Measurements from ENCODE around the gene USP43. TPM values are rescaled to one million over a fixed set of nuclear protein-coding genes. Genes with fewer than 3 reads are reported as not detected.

Gene USP43
- total and polyA plus RNA-seq, 2 experiments from 2014 or later: 0.08 TPM; not detected in 1

DNA sequence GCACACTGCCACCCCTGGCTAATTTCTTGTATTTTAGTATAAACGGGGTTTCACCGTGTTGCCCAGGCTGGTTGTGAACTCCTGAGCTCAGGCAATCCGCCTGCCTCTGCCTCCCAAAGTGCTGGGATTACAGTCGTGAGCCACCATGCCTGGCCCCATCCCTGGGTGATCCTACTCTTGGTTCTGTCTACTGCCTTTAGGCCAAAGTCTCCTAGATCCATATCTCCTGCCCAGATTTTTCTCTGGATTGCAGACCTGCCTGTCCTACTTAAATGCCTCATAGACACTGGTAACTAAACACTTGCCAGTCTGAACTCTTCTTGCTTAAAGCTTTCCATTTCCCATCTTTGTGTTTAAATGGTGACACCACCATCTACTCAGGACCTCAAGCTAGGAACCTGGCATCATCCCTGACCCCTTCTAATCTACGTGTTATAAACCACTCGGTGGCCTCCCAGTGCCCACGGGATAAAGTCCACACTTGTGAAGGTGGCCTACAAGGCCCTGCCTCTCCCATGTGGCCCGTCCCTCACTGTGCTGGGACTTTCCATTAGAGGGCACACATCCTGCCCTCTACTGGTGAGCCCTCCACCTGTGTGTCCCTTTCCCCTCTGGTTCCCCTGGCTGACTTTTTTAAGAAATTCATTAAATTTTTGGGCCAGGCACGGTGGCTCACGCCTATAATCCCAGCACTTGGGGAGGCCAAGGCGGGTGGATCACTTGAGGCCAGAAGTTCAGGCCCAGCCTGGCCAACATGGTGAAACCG lies 51.1 kb downstream of the USP43 start:
- no peaks in the 10 kb centered on the region for H3K36me3 ChIP-seq (ENCODE audit: low read depth)
- no peaks in the 10 kb centered on the region for H3K9me3 ChIP-seq (ENCODE audit: low read depth)
- TF ChIP-seq EZH2 (IDR thresholded peaks at IDR 0.05; ENCODE audit: insufficient read depth, poor library complexity, severe bottlenecking) (no peak), EZH2phosphoT487 (IDR thresholded peaks at IDR 0.05; ENCODE audit: insufficient read depth, low read depth) (no peak)
- no peaks in the 10 kb centered on the region for H3K4me1 ChIP-seq (ENCODE audit: insufficient read depth)
- no peaks in the 10 kb centered on the region for H3F3A ChIP-seq (ENCODE audit: insufficient read depth)
- DNase-seq: no peak
- no peak overlapping the region for H3K4me2 ChIP-seq (ENCODE audit: unreplicated experiment)
- no peak overlapping the region for H2AFZ ChIP-seq
- no peaks in the 10 kb centered on the region for H3K27me3 ChIP-seq (replicated peaks; ENCODE audit: insufficient read depth)
- WGBS, 2 experiments (ENCODE audit: low coverage in 1 of 2, low lambda C conversion rate in 2 of 2, missing lambda C conversion rate in 2 of 2): 65 to 68% methylated on average over 12 of the region's 12 CpGs
- in situ Hi-C loops (cut with MboI): no loop called here
- no peaks in the 10 kb centered on the region for H4K20me1 ChIP-seq (ENCODE audit: insufficient read depth)
- H3K9me2 ChIP-seq (ENCODE audit: insufficient read depth): no peaks in the 10 kb centered on the region
- H3K79me2 ChIP-seq (ENCODE audit: insufficient read depth): no peaks in the 10 kb centered on the region
- no peak overlapping the region for H3K9ac ChIP-seq
- H3K4me3 ChIP-seq: no peak overlapping the region
- H3K27ac ChIP-seq: no peak overlapping the region

DNA sequence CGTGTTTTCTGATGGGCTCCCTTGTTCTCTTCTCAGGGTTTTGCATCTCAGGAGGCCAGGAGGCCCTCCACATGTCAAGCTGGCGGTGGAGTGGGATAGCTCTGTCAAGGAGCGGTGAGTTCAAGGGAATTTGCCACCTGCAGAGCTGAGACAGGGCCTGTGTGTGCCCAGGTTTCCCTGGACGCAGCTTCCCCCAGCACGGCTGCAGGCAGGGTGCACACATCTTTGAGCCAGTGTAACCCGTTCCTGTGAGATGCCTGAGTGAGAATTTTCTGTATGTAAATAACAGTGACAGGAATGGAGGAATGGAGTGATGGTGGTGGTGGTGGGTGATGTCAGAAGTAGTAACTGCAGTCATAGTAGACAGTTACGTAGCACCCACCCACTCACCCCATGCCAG lies 54.8 kb downstream of the USP43 start:
- H3K9me3 ChIP-seq (ENCODE audit: low read depth): no peaks in the 10 kb centered on the region
- H3K9me2 ChIP-seq (ENCODE audit: insufficient read depth): no peaks in the 10 kb centered on the region
- H3K79me2 ChIP-seq (ENCODE audit: insufficient read depth): no peaks in the 10 kb centered on the region

DNA sequence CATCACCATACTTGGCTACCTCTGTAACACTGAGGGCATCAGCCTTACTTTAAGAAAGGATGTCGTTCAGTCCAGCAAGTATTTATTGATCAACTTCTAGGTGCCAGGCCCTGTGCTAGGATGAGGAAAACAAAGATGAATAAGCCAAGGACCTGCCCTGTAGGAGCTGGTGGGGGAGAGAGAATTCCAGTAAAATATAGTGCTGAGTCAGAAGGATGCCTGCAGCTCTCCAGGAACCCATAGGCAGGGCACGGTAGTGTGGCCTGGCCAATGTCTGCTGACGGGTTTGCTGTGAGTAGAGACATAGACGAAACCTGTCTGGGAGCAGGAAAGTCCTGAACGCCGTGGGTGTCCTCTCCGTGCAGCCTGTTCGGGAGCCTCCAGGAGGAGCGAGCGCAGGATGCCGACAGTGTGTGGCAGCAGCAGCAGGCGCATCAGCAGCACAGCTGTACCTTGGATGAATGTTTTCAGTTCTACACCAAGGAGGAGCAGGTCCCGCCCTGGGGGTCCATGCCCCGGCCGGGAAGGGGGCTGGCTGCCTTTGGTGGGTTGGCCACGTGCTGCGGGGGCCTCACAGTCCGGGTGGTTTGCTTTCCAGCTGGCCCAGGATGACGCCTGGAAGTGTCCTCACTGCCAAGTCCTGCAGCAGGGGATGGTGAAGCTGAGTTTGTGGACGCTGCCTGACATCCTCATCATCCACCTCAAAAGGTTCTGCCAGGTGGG lies 55.6 kb downstream of the USP43 start:
- Histone ChIP-seq H4K20me1 (ENCODE audit: insufficient read depth) (no peaks in the 10 kb centered on the region), H2AFZ (no peak overlapping the region), H3K9me2 (ENCODE audit: insufficient read depth) (no peaks in the 10 kb centered on the region), H3K4me2 (ENCODE audit: unreplicated experiment) (no peak overlapping the region), H3K27me3 (replicated peaks; ENCODE audit: insufficient read depth) (no peaks in the 10 kb centered on the region), H3F3A (ENCODE audit: insufficient read depth) (no peaks in the 10 kb centered on the region), H3K4me3 (no peak overlapping the region), H3K27ac (no peak overlapping the region), H3K9me3 (ENCODE audit: low read depth) (no peaks in the 10 kb centered on the region), H3K4me1 (ENCODE audit: insufficient read depth) (no peaks in the 10 kb centered on the region), H3K36me3 (ENCODE audit: low read depth) (no peaks in the 10 kb centered on the region), H3K9ac (no peak overlapping the region), H3K79me2 (ENCODE audit: insufficient read depth) (no peaks in the 10 kb centered on the region)
- in situ Hi-C loops (cut with MboI): no loop called here
- 39 to 40% methylated on average over 19 to 20 of the region's 20 CpGs for WGBS, 2 experiments (ENCODE audit: low coverage in 1 of 2, low lambda C conversion rate in 2 of 2, missing lambda C conversion rate in 2 of 2)
- TF ChIP-seq EZH2 (IDR thresholded peaks at IDR 0.05; ENCODE audit: insufficient read depth, poor library complexity, severe bottlenecking) (no peak), EZH2phosphoT487 (IDR thresholded peaks at IDR 0.05; ENCODE audit: insufficient read depth, low read depth) (no peak)
- DNase-seq: no peak

More for the DNA sequence above, 54.8 kb downstream of the USP43 start:
- DNase-seq: no peak
- Histone ChIP-seq H3K4me1 (ENCODE audit: insufficient read depth) (no peaks in the 10 kb centered on the region), H3K4me2 (ENCODE audit: unreplicated experiment) (no peak overlapping the region), H3K27me3 (replicated peaks; ENCODE audit: insufficient read depth) (no peaks in the 10 kb centered on the region), H3K27ac (no peak overlapping the region), H3K36me3 (ENCODE audit: low read depth) (no peaks in the 10 kb centered on the region), H4K20me1 (ENCODE audit: insufficient read depth) (no peaks in the 10 kb centered on the region), H3F3A (ENCODE audit: insufficient read depth) (no peaks in the 10 kb centered on the region), H2AFZ (no peak overlapping the region), H3K9ac (no peak overlapping the region), H3K4me3 (no peak overlapping the region)
- no peak for TF ChIP-seq EZH2 (IDR thresholded peaks at IDR 0.05; ENCODE audit: insufficient read depth, poor library complexity, severe bottlenecking)
- TF ChIP-seq EZH2phosphoT487 (IDR thresholded peaks at IDR 0.05; ENCODE audit: insufficient read depth, low read depth): no peak
- 45 to 53% methylated on average over 7 of the region's 7 CpGs for WGBS, 2 experiments (ENCODE audit: low coverage in 1 of 2, low lambda C conversion rate in 2 of 2, missing lambda C conversion rate in 2 of 2)
- in situ Hi-C loops (cut with MboI): no loop called here

DNA sequence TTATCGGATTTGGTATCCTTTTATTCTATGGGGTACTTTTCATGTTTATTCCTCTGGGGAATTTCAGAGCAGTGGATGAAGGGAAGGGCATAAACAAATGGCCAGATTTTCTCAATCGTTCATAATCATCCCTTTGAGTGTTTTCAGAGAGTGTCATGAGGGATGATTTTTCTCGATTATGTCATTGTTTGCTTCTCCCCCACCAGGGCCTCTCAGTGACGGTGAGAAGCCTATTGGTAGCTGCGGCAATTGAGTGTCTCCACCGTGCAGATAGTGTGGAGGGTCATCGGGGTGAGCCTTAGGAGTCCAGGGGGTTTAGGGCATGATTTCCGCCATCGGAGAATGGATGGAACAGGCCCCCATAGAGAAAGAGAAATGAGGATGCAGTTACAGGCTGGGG lies 57.2 kb downstream of the USP43 start:
- no peaks in the 10 kb centered on the region for H3F3A ChIP-seq (ENCODE audit: insufficient read depth)
- no peak overlapping the region for H3K4me2 ChIP-seq (ENCODE audit: unreplicated experiment)
- WGBS, 2 experiments (ENCODE audit: low coverage in 1 of 2, low lambda C conversion rate in 2 of 2, missing lambda C conversion rate in 2 of 2): 59 to 62% methylated on average over 9 of the region's 9 CpGs
- H3K9me3 ChIP-seq (ENCODE audit: low read depth): no peaks in the 10 kb centered on the region
- H3K27me3 ChIP-seq (replicated peaks; ENCODE audit: insufficient read depth): no peaks in the 10 kb centered on the region
- no peaks in the 10 kb centered on the region for H4K20me1 ChIP-seq (ENCODE audit: insufficient read depth)
- no peak for DNase-seq
- H3K79me2 ChIP-seq (ENCODE audit: insufficient read depth): no peaks in the 10 kb centered on the region
- no peak overlapping the region for H3K27ac ChIP-seq
- H3K4me1 ChIP-seq (ENCODE audit: insufficient read depth): no peaks in the 10 kb centered on the region
- H3K9ac ChIP-seq: no peak overlapping the region
- TF ChIP-seq EZH2 (IDR thresholded peaks at IDR 0.05; ENCODE audit: insufficient read depth, poor library complexity, severe bottlenecking) (no peak), EZH2phosphoT487 (IDR thresholded peaks at IDR 0.05; ENCODE audit: insufficient read depth, low read depth) (no peak)
- no peak overlapping the region for H3K4me3 ChIP-seq
- no peaks in the 10 kb centered on the region for H3K36me3 ChIP-seq (ENCODE audit: low read depth)
- in situ Hi-C loops (cut with MboI): no loop called here
- H2AFZ ChIP-seq: no peak overlapping the region
- no peaks in the 10 kb centered on the region for H3K9me2 ChIP-seq (ENCODE audit: insufficient read depth)
